GM12872 (cell line): ENCODE measurements around the gene PADI3.

Experiments used
- CTCF ChIP-seq: IDR thresholded peaks from 3 replicates; pipeline ENCODE4 v1.5.1; 2011; ENCODE audit warnings: low read depth, mild to moderate bottlenecking, low read length, moderate library complexity; ENCODE audit not compliant: insufficient read depth

PADI3 gene

DNA sequence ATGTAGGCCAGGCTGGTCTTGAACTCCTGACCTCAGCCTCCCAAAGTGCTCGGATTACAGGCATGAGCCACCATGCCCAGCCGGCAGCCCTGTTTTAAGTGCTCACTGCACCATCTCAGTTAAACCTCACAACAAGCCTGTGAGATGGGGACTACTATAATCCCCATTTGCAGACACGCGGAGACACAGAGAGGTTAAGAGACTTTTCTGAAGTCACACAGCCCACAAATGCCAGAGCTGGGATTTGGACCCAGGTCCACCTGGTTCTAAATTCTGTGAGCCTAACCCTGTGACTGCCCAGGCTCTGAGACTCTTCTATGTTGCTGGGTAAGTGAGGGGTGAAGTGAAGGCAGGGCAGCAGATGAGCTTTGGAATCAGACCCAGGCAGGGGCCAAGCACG, 37.5 kb upstream of the PADI3 start:
- no peak for TF ChIP-seq CTCF

GRCh38 chr1:17212009-17212408, 36.9 kb upstream of the PADI3 start:
- TF ChIP-seq CTCF: no peak

DNA sequence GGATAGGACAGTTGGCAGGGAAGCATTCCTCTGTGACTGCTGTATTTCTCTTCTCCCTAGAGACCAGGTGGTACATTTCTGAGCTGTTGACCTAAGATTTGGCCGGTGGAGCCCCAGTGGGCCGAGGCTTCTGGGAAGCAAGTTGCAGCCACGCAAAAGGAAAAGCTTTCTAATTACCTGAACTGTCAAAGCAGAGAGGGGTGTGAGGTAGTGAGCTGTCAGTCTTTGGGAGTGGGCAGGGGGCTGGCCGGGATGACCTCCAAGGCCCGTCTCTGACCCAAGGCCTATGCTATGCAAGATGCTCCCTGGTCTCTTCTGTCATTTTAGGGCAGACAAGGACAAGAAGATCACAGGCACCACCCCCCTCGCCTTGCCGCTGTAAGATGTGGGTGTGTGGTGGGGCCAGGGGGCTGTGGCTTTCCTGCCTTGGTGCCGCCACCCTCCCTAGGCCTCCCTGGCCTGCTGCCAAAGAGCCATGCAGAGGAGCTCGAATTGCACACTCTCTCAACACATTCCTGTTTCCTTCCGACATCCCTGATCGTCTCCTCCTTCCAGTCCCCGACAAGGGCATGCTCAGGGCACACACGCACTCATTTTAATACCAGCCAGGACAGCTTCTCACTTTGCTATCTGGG, 36.3 kb upstream of the PADI3 start:
- TF ChIP-seq CTCF: no peak

DNA sequence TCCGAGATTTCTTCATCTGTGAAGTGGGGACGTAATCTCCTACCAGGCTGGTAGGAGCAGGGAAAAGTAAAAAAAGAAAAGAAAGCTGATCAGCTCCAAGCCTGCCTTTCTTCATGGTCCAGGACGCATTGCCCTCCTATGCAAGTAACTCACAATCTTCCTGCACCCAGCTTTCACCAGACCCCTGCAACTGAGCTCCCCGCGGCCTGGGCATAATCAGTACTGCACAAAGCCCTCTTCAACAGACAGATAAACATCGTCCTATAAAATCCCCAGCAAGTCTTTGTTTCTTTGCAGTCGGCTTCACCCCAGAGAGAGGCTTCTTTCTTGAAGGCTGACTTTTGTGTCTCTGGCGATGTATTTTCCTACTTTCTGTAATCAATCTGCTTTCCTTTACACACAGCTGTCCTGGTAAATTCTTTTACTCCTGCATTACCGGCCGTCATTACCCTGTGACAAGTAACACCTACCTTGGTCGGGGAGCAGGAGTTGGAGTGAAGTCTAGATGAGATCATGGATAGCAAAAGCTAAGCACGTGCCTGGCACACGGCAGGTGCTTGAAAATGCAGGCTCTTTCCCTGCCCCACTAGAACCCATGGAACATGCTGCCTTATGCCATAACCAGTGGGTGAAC, 35.6 kb upstream of the PADI3 start:
- no peak for TF ChIP-seq CTCF

- no peak for TF ChIP-seq CTCF
Measured at GRCh38 chr1:17213782-17214148, 35.1 kb upstream of the PADI3 start.

- TF ChIP-seq CTCF: no peak
Measured at GRCh38 chr1:17214876-17215544, 33.9 kb upstream of the PADI3 start.

DNA sequence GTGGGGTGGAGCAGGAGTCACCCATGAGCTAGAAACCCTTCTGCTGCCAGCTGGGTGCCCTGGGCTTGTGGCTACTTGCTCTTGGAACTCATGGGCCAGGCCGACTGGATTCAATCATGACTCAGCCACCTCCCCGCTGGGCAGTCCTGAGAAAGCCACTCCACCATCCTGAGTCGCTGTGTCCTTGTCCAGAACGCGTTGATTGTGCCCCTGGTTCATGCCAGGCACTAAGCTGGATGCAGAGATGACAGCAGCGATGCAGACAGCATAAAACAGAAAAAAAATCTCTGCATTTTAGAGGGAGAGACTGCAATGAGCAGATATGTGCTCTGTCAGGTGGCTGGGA, 33.4 kb upstream of the PADI3 start:
- TF ChIP-seq CTCF: no peak
